COLO668 (cell line): Measurements from ENCODE around the gene FREM1.
A peak's percentile ranks its signal among the peaks of the same experiment; 100 is the strongest.

Experiments used
- DNase-seq: peaks from one replicate; lab custom pipeline; 2025; ENCODE audit not compliant: unreplicated experiment; lab: John Stamatoyannopoulos, UW

The FREM1 gene

DNA sequence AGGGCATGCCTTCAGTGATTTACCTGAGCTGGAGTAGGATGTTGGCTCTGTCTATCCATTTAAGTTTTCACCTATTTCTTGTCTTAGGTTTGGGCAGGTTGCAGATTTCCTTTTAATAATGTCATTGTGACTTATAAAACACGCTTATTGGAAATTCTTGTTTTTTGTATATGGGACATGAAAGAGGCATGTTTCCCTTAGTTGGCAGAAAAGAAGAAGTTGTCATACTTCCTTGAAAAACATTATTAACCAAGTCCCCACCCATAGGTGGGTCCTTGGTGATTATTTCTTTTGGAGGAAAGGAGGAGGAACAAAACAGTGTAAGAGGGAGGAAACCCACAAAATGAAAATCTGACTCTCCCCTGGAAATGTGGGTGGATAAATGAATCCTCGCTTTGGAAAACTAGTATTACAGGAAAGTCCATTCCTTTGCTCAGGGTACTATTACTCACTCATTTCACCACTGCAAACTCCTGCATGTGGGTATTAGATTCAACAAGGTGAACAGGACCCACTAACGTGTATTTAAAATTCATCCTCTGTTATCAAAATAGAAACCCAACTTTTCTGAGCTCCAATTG is 197.0 kb downstream of the FREM1 start:
- DNase-seq: no peak

DNA sequence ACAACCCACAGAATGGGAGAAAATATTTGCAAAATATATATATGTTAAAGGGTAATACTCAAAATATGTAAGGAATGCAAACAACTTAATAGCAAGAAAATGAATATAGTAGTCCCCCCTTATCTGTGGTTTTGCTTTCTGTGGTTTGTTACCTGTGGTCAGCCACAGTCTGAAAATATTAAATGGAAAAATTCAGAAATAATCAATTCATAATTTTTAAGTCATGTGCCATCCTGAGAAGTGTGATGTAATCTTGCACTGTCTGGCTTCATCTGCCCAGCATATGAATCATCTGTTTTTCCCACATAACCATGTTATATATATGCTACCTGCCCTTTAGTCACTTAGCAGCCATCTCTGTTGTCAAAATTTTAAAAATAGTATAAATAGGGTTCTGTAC is 199.4 kb downstream of the FREM1 start:
- no peak for DNase-seq

DNA sequence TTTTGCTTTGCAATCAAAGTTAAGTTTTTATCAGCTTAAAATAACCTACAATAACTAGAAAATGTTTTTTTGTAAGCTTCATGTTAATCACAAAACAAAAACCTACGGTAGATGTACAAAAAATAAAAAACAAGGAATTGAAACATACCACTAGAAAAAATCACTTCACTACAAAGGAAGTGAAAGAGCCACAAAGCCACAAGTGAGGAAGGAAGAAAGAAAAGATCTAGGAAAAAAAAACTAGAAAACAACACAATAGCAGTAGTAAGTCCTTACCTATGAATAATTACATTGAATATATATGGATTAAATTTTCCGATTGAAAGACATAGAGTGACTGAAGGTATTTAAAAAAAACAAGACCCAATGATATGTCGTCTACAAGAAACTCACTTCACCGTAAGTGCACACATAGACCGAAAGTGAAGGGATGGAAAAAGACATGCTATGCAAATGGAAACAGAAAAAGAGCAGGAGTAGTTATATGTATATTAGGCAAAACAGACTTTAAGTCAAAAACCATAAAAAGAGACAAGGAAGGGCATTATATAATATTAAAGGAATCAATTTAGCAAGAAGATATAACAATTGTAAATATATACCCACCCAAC is 203.6 kb downstream of the FREM1 start:
- DNase-seq: no peak

DNA sequence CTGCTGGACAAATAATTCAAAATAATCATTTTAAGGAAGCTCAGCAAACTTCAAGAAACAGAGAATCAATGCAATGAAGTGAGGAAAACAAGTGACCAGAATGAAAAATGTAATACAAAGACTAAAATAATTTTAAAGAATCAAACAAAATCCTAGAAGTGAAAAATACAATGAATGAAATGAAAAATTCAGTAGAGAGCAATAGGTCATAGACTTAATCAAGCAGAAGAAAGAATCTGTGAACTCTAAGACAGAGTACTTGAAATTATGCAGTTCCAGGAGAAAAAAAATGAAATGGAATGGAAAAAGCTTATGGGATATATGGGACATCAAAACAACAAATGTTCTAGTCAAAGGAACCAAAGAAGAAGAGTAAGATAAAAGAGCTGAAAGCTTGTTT is 205.1 kb downstream of the FREM1 start:
- no peak for DNase-seq

DNA sequence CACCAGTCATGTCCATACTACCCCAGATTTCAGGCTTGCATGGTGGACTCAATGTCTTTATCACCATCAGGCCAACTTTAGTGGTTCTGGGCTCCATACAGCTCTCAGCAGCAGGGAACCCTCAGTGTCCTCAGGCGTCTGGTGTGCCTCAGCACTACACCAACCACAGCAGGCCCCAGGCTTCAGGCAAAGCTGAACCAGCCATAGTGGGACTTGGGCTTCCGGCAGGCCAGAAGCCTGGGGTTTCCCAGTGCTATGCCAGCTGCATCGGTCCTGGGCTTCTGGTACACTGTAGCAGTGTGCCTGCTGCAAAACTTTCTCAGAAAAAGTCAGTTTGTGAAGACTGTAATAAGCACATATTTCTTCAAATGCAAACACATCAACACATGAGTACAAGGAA is 205.9 kb downstream of the FREM1 start:
- DNase-seq: no peak

DNA sequence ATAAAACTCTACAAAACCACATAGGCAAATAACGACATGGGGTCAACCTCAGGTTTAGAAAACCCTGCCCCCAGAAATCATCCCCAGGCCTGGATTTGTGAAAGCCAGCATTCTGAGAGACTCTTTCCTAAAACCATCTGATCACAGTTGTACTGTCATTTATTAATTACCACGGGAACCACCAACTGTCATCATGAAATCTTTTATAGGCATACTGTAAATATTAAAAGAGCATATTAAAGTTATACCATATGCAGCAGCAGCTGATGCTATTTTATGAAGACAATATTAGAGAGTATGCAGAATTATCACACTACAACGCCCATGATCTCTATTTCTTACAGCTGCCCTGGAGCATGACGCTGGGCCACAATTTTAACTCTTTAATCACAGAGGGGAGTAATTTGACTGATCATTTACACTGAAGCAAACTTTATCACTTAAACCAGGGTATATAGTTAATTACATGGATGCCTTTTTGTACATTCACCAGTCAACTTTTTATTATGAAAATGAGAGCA is 208.0 kb downstream of the FREM1 start:
- no peak for DNase-seq

DNA sequence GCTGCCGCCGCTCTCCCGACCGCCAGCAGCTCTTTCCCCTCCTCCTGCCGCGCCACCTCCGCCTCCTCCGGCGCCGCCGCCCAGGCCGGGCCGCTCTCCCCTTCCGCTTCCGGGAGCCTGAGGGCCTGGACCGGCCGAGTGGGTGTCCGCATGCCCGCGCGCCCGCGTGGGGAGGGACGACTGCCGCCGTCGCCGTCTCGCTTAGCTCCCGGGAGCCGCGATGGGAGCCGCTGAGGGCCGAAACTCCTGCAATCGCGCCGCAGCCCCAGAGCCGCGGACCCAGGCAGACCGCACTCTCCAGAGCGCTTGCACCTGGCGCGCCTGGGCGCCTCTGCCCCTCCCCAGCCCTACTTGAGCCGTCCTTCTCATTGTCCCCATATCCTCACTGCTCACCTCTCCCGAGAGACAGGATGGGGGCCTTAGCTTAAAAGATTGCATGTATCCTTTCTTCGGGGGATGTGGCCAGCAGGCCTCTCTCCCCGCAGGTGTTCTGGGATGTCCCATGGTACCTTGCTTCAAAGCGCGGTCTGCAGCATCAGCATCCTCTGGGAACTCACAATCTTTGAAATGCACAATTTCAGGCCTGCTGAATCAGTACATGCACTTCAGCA is 216.9 kb downstream of the FREM1 start, which contains the start of gene ZDHHC21:
Gene ZDHHC21, minus strand, starts transcription at position 182 of the 611 bp plus-strand sequence. CDS start 19,092 bp downstream, outside the sequence.
- DNase-seq: peak; percentile 91

DNA sequence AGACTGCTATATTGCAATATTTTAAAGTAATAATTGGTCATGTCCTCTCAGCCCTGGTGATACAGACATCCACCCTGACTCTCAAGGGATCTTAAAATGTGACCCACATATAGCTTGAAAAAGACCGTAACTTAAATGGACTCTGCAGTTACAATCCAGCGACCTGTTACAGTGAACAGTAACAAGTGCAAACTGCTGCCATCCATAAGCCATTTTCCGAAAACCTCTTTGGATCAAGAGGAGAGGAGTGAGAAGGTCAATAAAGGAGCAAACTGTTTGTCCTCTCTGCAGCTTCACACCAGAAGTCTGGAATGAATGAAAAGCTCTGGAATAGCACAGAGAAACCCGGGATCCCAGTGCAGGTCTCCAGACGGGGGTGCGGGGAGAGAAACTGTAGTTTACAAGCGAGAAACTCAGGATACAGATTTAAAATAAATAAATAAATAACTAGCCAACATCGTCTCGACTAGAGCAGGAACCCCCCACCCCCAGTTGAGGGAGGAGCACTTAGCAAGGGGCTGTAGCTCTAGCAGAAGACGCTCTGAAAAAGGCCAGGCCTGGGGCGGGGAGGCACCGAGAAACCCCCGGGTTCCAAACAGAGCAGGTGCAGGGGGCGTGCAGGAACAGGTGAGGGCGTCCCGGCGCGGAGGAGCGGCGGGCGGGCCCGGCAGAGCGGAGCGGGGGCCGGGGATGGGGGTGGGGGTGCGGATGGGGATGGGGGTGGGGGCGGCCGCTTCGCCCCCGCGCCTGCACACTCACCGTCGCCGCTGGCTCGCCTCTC is 217.6 kb downstream of the FREM1 start:
- peak; percentile 23 for DNase-seq

DNA sequence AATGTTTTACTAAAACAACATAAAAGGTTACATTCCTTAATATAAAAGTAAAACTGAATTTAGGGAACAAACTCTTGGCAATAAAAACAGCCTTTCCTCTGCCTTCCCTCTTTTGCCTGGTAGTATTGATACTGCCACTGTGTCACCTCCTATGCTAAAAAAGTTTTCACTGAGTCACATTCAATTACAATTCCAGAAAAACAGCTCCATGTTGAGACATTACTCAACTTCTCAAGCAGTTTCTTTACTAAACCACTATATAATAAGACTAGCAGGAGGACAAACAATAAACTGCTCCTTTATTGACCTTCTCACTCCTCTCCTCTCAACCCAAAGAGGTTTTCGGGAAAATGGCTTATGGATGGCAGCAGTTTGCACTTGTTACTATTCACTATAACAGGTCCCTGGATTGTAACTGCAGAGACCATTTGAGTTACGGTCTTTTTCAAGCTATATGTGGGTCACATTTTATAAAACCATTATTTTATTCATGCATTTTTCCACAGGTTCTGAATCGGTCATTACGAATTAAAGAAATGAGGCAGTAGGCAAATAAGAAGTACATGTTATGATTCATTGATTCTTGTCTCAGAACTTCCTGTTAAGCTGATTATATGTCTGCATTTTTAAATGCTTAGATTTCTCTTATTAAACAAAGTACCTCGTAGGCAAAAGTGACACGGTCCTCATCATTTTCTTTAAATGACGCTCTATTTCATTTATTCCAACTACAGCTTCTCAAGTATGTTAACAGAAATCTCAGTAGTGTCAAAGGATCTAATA is 219.1 kb downstream of the FREM1 start:
- no peak for DNase-seq

DNA sequence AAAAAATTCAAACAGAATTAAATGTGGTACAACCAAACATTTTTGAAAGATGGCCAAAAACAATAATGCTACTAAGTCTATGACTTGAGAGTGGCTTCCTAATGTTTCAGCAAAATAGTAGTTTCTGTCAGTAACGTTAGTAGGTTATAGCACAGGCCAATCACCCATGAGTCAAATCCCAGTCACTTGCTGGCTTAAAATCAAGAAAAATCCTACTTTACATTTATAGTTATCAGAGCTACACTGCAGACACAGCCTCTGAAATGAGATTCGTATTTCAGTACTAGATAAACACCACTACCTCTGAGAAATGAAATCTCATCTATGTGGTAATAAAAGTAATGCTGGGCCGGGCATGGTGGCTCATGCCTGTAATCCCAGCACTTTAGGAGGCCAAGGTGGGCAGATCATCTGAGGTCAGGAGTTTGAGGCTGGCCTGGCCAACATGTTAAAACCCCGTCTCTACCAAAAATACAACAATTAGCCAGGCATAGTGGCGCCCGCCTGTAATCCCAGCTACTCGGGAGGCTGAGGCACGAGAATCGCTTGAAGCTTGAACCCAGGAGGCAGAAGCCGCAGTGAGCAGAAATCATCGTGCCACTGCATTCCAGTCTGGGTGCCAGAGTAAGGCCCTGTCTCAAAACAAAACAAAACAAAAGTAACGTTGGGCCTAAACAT is 223.0 kb downstream of the FREM1 start:
- no peak for DNase-seq

DNA sequence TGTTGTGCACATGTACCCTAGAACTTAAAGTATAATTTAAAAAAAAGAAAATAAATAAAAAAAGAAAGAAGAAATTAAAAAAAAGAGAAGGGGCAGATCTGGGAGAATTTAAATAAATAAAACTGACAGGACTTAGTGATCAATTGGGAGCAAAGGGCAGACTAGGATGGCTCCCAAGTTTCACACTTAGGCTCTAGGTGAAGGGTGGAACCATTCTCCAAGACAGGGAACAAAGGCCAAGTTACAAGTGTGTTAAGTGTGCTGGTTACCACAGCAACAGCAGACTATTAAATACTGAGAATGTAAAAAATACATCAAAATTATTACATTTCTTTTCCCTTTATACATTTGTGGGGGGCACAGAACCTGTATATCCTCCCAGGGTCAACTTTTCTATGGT is 224.1 kb downstream of the FREM1 start:
- no peak for DNase-seq
